Right lobe of liver (tissue), 4 donors: ENCODE measurements around the gene PTPN6.

Experiments
- CTCF ChIP-seq, 4 donors: fragments of 200-600 bp in 3 of 4; fragments of 450-650 bp in 1 of 4; IDR thresholded peaks; one replicate each; pipeline versions ENCODE4 v1.5.1 to v1.8.0; 2016 to 2022; ENCODE audit warnings: antibody characterized with exemption in 4 of 4, mild to moderate bottlenecking in 2 of 4
- POLR2A ChIP-seq: fragments of 450-650 bp; IDR thresholded peaks from one replicate; pipeline ENCODE4 v1.6.1; 2017; ENCODE audit warnings: antibody characterized with exemption, mild to moderate bottlenecking
- donor health status: DM: no; HTN: no; CAD: no.
- donor health status: DM: no; HTN: no; CAD: no.
- donor health status: DM: no; HTN: yes; CAD: no.

GRCh38 chr12:6936194-6936635, 14.9 kb upstream of the PTPN6 start:
- TF ChIP-seq CTCF (IDR thresholded peaks at IDR 0.05) (no peak), POLR2A (no peak)
